ENCODE results near the gene STAP2.

Gene STAP2

GRCh38 chr19:4380254-4380727, 41.7 kb upstream of the STAP2 start:
- TF ChIP-seq ISL1 (CRISPR knock-in tag; IDR thresholded peaks at IDR 0.05): no peak
- TF ChIP-seq RARB (CRISPR knock-in tag; IDR thresholded peaks at IDR 0.05): no peak
- no peak for TF ChIP-seq SNAI2 (CRISPR knock-in tag; IDR thresholded peaks at IDR 0.05)
- no peak for TF ChIP-seq ARNTL (CRISPR knock-in tag; IDR thresholded peaks at IDR 0.05; ENCODE audit: borderline replicate concordance, low read depth)
- no peak for TF ChIP-seq ZC3H10 (CRISPR knock-in tag; IDR thresholded peaks at IDR 0.05)
- no peak for TF ChIP-seq TCF4 (CRISPR knock-in tag; IDR thresholded peaks at IDR 0.05; ENCODE audit: borderline replicate concordance)
- no peak for TF ChIP-seq TOX (CRISPR knock-in tag; IDR thresholded peaks at IDR 0.05; ENCODE audit: borderline replicate concordance)
- TF ChIP-seq BACH2 (CRISPR knock-in tag; IDR thresholded peaks at IDR 0.05; ENCODE audit: borderline replicate concordance): no peak
- no peak for TF ChIP-seq GLIS3 (CRISPR knock-in tag; IDR thresholded peaks at IDR 0.05)
- TF ChIP-seq ZNF8 (CRISPR knock-in tag; IDR thresholded peaks at IDR 0.05): no peak
- TF ChIP-seq ZFP30 (CRISPR knock-in tag; IDR thresholded peaks at IDR 0.05): no peak
- TF ChIP-seq ZFP3 (CRISPR knock-in tag; IDR thresholded peaks at IDR 0.05): no peak
- no peak for TF ChIP-seq ZNF565 (CRISPR knock-in tag; conservative IDR thresholded peaks at IDR 0.05; ENCODE audit: low read depth)
- no peak for TF ChIP-seq POU6F1 (CRISPR knock-in tag; IDR thresholded peaks at IDR 0.05; ENCODE audit: borderline replicate concordance, low read depth)
- TF ChIP-seq PATZ1 (CRISPR knock-in tag; IDR thresholded peaks at IDR 0.05; ENCODE audit: borderline replicate concordance): no peak
- TF ChIP-seq ZNF70 (CRISPR knock-in tag; IDR thresholded peaks at IDR 0.05): no peak
- no peak for TF ChIP-seq CREB5 (CRISPR knock-in tag; IDR thresholded peaks at IDR 0.05; ENCODE audit: low read depth)
- no peak for ATAC-seq

GRCh38 chr19:4379383-4380253, 41.0 kb upstream of the STAP2 start:
- ATAC-seq: no peak
- no peak for TF ChIP-seq RARB (CRISPR knock-in tag; IDR thresholded peaks at IDR 0.05)
- TF ChIP-seq ZNF565 (CRISPR knock-in tag; conservative IDR thresholded peaks at IDR 0.05; ENCODE audit: low read depth): no peak
- no peak for TF ChIP-seq BACH2 (CRISPR knock-in tag; IDR thresholded peaks at IDR 0.05; ENCODE audit: borderline replicate concordance)
- TF ChIP-seq CSRNP3 (CRISPR knock-in tag; IDR thresholded peaks at IDR 0.05): no peak
- no peak for TF ChIP-seq ZFP3 (CRISPR knock-in tag; IDR thresholded peaks at IDR 0.05)
- TF ChIP-seq OSR1 (CRISPR knock-in tag; IDR thresholded peaks at IDR 0.05): no peak
- no peak for TF ChIP-seq PATZ1 (CRISPR knock-in tag; IDR thresholded peaks at IDR 0.05; ENCODE audit: borderline replicate concordance)
- no peak for TF ChIP-seq ESRRG (CRISPR knock-in tag; IDR thresholded peaks at IDR 0.05)
- TF ChIP-seq GLIS3 (CRISPR knock-in tag; IDR thresholded peaks at IDR 0.05): no peak
- no peak for TF ChIP-seq TSHZ2 (CRISPR knock-in tag; IDR thresholded peaks at IDR 0.05)
- TF ChIP-seq ZNF8 (CRISPR knock-in tag; IDR thresholded peaks at IDR 0.05): no peak
- TF ChIP-seq TOX (CRISPR knock-in tag; IDR thresholded peaks at IDR 0.05; ENCODE audit: borderline replicate concordance): no peak
- no peak for TF ChIP-seq PPARA (CRISPR knock-in tag; IDR thresholded peaks at IDR 0.05; ENCODE audit: borderline replicate concordance)
- no peak for TF ChIP-seq TCF4 (CRISPR knock-in tag; IDR thresholded peaks at IDR 0.05; ENCODE audit: borderline replicate concordance)
- TF ChIP-seq SNAI2 (CRISPR knock-in tag; IDR thresholded peaks at IDR 0.05): no peak
- TF ChIP-seq POU6F1 (CRISPR knock-in tag; IDR thresholded peaks at IDR 0.05; ENCODE audit: borderline replicate concordance, low read depth): no peak
- no peak for TF ChIP-seq ZFP30 (CRISPR knock-in tag; IDR thresholded peaks at IDR 0.05)
- TF ChIP-seq CSDC2 (CRISPR knock-in tag; IDR thresholded peaks at IDR 0.05): no peak

All from SK-N-SH treated with all-trans-retinoic acid at 6 μM for 48 hours (cell line).